Middle frontal gyrus (tissue), 1 donor: ENCODE results near the gene METTL23.
"Not testable (repeated sequence)": the region's sequence is repeated elsewhere in the genome, so short reads cannot be mapped to it uniquely, and the experiment has no call there.

Experiments
- DNase-seq: peaks from one replicate; pipeline ENCODE4 v3.0.0-alpha.2; 2015; ENCODE audit warnings: low spot score; ENCODE audit errors: extremely low spot score

METTL23 gene

DNA sequence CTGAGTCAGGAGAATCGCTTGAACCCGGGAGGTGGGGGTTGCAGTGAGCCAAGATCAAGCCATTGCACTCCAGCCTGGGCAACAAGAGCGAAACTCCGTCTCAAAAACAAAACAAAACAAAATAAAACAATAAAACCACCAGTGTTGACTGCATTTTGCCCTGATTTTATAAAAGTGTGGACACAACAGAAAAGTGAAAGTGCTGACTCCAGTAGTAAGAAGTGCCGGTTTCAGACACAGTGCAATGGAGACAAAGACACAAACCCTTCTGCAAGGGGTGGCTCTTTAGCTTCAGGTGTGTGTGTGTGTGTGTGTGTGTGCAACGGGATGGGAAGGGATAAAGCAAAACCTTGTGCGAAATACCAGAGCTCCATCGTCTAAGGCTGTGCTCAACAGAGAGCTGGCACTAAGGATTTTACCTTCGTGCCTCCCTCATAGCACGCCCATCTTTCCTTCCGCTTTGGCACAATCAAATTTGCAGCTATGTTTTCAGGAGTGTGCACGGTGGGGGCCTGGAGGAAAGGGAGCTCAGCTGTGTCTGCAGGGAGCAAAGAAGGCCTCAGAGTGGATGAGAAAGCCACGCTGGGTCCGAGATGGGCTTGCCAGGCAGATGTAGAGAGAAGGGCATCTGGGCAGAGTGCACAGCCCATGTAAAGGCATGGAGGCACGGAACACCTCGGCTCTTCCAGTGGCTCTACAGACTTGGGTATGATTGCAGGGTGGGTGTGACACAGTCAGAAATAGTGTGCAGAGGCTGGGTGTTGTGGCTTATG is 31.4 kb upstream of the METTL23 start:
- DNase-seq = no peak

DNA sequence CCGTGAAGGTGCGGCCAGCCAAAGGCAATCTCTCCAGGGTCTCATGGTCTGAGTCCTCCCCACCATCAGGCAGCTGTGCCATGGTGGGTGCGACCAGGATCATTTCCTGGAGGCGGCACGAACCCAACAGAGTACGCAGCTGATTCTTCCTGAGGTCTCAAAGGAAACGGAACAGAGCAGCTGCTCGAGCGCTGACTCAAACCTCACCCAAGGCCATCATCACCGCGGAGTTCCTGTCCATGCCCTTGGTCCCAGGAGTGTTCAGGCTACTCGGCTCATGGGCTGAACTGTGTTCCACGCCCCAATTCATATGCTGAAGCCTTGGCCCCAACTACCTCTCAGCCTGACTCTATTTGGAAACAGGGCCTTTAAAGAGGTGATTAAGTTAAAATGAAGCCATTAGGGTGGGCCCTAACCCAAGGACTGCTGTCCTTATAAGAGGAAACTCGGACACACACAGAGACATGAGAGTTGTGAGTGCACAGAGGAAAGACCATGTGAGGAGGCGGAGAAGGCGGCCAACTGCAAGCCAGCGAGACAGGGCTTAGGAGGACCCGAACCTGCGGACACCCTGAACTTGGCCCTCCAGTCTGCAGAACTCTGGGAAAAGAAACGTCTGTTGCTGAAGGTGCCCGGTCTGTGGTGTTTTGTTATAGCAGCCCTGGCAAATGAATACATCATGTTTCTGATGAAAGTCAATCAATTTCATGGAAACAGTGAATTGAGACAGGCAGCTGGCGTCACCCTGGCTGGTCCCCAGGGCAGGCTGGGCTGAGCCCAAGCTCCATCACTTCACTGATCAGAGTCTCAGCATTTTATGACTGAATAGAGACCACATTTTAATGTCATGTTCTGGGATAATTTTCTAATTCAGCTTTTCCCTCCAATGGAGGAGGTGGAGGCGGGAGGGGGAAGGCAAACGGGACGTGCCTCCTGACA is 29.6 kb upstream of the METTL23 start:
- no peak for DNase-seq

DNA sequence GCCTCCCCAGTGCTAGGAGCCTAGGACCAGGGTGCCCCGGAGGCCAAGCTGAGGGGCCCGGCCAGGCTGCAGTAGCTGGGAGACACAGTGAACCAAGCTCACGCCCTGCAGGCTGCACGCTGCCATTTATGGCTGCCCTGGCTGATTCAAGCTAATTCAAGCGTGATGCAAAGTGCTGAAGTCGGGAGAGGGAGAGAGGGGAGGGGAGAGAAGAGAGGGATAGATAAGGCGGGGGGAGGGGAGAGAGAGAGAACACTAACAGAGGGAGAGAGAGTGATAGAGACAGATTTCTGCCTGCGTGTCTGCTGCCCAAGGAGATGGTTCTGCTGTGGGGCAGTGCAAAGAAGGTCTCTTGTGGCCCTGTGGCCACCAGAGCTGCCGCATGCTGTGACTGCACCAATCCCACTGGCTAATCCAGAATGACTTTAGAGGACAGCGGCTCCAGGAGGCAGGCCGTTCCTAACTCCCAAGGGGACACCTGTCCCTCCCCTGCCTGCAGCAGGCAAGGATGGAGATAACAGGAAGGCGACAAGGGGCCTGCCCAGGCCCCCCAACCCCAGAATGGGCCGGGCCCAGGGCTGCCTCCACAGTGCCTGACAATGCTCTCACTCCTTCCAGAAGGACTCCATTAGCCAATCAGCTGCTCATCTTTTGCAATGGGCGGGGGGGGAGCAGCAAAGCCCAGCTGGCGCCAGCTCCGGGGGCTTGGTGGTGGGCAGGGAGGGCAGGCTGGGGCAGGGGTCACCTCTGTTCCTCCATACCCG is 28.8 kb upstream of the METTL23 start:
- DNase-seq = no peak

GRCh38 chr17:76698466-76698977 is 28.1 kb upstream of the METTL23 start:
- DNase-seq = not testable (repeated sequence)

DNA sequence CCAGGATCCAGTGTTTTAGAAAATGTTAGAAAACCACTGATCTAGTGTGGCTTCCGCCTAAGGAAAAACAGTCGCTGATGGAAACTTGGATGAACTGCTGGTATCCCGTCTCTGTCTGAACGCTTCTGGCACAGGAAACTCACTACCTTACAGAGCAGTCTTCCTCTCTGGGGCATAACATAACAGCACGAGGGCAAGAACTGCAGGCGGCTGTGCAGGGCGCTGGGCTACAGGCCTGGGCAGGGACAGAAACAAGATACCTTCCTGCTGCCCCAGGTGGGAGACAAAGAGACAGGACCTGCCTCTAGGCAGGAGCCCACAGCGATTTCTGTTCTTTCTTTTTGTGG is 26.4 kb upstream of the METTL23 start:
- DNase-seq = no peak

- DNase-seq = no peak
Observed at GRCh38 chr17:76700617-76701470, 25.8 kb upstream of the METTL23 start.

DNA sequence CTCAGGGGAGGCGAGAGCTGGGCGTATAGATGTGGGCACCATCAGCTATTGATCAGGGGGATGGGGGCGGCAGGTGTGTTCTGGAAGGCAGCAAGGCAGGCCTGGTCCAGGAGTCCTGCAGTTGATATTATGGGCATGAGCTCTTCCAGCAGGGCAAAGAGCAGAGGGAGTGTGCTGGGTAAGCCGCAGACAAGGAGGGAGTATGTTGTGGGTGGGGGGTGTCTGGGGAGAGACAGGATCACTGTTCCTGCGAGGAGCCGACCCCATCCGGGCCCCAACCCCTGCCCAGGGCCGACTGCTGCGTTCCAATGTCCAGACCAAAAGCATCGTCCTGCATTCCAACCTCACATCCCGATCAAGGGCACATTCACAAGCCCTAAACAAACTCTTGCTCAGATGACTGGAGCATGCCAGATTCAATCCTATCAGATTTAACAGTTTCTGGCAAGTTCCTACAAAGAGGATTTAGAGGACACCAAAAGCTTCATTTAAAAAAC is 25.1 kb upstream of the METTL23 start:
- no peak for DNase-seq

DNA sequence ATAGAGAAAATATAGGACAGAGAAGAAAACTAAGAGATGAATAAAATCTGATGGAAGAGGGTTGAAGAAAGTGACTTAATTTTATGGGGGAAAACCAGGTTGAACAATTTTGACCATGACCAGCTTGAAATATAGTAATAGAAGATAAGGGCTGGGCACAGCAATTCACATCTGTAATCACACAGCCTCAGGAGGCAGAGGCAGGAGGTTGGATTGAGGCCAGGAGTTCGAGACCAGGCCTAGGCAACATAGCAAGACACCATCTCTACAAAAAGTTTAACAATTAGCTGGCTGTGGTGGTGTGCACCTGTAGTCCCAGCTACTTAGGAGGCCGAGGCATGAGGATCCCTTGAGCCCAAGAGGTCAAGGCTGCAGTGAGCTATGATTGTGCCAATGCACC is 24.6 kb upstream of the METTL23 start:
- DNase-seq = no peak

DNA sequence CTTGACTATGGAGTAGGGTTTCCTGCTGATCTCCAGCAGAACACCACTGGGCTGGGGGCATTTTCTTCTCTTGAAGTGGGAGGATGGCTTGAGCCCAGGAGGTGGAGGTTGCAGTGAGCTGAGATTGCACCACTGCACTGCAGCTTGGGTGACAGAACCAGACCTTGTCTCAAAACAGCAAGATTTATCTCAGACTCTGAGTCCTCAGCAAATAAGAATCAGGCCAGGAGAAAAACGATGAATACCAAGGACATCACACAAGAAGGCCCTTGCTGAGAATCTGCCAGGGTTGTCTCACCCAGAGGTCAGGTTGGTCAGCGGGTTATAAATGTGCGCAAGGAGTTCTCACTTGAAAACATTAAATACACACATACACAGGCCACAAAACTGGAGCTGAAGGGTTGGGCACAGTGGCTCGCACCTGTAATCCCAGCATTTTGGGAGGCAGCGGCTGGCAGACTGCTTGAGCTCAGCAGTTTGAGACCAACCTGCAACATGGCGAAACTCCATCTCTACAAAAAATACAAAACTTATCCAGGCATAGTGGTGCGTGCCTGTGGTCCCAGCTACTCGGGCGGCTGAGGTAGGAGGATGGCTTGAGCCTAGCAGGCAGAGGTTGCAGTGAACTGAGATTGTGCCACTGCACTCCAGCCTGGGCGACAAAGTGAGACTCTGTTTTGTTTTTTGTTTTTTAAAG is 23.6 kb upstream of the METTL23 start:
- no peak for DNase-seq

DNA sequence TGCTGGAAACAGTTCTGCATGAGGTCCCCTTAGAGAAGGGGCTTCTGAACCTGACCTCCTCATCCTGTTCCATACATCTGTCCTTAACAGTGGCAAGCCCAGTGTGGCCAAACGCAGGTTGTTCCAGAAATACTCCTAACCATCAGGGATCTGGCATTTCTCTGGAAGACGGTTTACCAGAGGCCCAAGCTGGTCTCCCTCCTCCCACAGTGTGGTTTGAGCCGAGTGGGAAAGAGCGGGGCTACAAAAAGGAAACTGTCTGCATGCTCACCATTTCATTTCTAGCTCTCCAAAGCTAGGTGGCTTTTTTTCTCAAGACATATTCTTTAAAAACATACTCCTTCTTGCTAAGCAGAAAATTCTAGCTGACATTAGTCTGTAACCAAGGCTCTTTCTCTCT is 21.8 kb upstream of the METTL23 start:
- DNase-seq = no peak

GRCh38 chr17:76706817-76707216 is 19.8 kb upstream of the METTL23 start:
- DNase-seq = no peak

DNA sequence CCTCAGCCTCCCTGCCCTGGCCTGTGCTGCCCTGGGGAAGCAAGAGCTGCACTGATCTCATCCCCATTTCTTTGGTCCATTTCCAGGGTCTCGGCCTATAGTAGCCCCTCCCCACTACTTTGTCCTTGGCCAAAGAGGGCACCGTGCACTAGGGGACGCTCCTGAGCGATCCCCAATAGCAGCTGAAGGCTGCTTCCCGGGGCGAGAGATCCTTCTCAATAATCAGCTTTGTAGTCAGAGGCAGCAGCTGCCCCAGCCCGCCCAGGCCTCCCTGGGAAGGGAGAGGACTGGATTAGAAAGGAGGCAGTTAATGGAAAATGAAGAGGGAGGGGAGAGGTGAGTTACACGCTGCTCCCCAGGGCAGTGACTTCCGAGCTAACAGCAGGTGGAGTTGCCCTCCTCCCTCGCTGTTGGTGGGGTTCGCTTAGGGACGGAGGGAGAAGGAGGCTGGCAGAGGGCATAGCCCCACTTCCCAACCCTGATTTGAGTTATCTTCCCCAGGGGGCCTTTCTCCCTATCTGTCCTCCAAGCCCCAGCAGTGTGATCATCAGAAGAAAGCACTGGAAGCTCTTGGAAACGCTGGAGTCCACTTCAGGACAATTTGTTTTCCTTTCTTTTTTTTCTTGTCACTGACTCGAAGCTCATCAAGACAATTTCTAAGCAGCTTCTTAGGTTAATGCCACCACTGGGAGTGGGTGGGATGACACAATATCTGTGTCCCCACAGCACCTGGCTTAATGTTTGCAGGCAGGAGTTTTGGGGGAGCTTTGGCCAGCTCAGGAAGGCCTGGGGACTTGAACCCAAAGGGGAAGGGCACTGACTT is 18.4 kb upstream of the METTL23 start:
- DNase-seq = no peak

DNA sequence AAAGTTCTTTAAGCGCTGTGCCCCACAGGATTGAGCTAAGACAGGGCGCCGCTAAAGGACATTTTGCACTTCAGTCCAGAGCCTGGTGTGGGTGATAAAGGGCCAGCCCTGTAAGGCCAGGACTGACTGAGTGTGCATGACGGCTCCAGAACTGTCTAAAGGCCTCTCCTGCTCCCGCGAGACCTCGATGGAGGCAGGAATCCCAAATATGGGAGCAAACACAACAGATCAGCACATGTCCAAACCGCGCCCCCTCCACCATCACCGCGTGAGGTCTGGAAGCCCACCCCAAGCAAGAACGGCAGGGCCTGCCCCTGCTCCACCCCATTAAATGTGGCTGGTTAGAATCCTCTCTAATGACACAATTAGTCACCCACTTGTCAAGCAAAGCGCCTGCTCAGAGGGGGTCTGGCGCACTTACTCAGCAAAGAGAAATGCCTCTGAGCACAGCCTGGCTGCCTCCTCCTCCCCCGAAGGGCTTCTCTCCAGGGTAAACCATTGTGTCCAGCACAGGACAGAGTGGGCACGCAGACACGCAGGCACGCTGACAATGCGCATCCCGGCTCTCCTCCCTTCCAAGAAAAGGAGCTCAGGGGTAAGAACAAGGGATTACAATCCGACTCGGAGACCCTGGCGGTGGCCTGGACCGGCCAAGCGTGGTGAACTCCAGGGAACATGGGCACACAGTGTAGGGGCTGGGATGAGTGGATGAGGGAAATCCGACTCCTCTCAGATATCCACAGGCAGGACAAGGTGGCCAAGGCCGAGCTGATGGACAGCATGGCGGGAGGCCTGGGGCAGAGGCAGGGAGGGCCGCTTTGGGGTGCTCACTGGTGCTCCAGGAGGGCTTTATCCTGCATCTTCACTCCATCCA is 17.3 kb upstream of the METTL23 start:
- no peak for DNase-seq

DNA sequence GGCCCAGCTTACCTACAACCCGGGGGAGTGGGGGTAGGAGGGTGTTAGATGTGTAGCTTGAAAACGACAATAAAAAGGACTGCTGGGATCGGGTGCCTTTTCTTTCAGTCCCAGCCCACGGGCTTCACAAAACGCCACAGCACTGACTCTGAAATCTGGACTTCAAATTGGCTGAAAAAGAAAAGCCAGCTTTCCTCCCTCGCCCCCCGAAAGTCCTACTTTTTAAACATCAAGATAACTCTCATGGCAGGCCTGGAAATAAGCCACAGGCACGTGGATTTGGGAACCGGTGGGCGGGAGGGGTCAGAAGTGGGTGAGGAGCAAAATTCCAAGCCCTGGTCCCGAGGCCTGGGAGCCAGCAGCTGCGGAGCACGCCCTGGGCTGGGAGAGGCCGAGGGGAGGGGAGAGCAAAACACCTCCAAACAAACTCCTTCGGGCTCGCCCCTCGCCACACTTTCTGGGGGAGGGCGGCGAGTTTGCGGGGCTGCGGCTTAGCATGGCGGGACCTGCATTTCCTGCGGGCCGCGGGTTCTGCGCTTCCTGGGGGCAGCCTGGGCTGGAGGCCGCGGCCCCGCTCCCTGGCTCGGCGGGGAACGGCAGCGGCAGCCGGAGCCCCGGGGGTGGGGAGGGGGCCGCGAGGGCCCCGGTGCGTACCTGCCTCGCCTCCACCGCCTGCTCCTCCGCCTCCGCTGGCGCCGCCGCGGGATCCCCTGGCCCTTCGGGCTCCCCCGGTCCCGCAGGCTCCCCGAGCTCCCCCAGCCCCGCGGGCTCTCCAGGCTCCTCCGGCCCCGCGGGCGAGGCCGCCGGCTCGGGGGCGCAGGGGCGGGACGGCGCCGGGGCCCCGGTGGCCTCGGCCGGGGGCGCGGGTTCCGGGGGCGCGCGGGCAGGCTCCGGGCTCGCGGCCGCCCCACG is 16.4 kb upstream of the METTL23 start:
- DNase-seq = not testable (repeated sequence)

DNA sequence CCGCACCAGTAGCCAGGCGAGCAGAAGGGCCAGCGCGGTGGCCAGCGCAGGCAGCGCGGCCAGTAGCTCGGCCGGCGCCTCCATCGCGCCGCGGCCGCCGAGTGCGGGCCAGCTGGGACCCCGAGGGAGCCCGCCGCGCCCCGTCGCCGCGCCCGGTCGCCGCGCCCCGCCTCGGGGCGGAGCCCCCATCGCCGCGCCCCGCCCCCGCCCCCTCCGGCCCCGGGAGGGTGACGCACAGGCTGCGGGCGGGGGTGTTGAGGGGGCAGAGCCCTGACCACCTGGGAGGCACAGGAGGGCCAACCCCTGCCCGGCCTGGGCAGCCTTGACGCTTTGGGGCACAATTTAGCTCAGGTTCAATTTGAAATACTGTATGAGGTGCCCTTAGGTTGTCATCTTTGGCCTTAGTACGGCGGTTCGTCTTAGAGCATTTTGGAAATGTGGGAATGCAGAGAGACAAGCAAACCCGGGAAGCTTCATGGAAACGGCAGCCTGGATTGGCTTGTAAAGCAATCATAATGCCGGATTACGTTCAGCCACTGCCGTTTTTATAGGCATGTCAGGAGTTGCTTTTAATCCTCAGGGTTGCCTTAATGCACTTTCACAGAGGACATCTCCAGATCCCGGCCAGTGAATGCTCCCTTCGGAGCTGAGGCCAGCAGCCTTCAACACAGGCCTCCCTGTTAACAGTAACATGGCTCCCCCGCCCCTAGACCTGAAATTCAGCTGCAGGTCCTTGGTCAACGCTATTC is 15.6 kb upstream of the METTL23 start, which contains the start of gene MXRA7:
MXRA7 (minus strand) TSS at position 103 of the 749 bp plus-strand sequence; CDS start at position 84, 19 bp downstream.
- no peak for DNase-seq

DNA sequence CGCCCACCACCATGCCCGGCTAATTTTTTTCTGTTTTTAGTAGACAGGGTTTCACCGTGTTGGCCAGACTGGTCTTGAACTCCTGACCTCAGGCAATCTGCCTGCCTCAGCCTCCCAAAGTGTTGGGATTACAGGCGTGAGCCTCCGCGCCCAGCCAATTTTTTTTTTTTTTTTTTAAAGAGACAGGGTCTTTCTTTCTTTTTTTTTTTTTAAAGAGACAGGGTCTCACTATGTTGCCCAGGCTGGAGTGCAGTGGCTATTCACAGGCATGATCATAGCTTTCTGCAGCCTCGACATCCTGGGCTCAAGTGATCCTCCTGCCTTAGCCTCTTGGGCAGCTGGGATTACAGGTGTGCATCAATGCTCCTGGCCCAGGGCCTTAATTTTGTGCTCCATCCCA is 14.3 kb upstream of the METTL23 start:
- DNase-seq = not testable (repeated sequence)
